ENCODE data around the gene CHAC1.
A peak's percentile ranks its signal among the peaks of the same experiment; 100 is the strongest.

CHAC1 gene

DNA sequence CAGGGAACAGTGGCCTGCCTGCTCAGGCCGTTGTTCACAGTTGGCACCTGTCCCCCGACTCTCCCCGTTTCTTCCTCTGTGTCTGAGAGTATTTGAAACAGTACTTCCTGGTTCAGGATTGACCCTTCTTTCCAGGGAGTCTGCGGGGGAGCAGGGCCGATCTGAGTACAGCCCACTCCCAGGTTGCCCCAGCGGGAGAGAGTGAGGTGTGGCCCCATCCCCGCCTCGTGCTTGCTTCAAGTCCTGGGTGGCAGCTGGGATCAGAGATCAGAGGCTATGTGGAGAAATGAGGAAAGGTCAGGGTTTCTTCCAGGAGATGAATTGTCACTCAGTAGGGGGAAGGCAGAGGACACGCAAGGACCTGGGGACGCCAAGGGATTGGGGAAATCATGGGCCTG lies 30.7 kb upstream of the CHAC1 start:
- no peak for DNase-seq (ENCODE audit: insufficient read length, low spot score)
- FAIRE-seq = no peak

DNA sequence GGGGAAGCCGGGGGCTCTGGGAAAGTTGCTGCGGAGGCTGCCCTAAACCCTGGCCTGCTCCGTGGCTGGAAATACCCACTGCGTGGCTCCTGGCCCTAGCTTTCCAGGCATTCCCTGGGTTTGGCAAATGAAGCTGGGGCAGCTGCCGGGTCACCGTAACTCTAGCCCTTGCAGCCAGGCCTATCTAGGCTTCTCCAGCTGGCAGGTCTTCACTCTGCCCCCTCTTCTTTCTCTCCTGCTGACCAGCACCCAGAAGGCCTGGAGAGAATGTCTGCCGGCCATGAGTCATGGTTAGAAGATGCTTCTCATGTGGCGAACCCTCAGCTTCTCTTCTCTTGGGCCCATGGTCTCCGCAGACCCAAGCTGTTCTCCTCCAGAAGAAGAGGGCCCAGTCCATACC lies 29.7 kb upstream of the CHAC1 start:
- DNase-seq (ENCODE audit: insufficient read length, low spot score) (no peak), FAIRE-seq (no peak)

DNA sequence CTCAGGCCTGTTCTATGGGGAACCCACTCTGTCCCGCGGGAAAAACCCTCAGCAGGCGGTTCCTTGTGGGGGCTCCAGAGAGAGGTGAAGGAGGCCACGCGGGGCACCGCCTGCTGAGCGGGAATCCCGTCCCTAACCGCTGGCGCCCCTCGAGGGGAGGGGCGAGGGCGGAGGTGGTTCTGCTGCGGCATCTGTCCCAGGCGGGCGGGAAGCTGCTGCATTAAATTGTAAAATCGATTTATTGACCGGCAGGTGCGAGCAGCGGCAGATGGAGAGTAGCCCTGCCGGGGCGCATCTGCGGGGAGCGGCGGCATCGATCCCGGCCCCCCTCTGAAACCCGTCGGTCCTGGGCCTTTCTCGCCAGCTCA lies 27.8 kb upstream of the CHAC1 start:
- DNase-seq (ENCODE audit: insufficient read length, low spot score) (no peak), FAIRE-seq (no peak)

DNA sequence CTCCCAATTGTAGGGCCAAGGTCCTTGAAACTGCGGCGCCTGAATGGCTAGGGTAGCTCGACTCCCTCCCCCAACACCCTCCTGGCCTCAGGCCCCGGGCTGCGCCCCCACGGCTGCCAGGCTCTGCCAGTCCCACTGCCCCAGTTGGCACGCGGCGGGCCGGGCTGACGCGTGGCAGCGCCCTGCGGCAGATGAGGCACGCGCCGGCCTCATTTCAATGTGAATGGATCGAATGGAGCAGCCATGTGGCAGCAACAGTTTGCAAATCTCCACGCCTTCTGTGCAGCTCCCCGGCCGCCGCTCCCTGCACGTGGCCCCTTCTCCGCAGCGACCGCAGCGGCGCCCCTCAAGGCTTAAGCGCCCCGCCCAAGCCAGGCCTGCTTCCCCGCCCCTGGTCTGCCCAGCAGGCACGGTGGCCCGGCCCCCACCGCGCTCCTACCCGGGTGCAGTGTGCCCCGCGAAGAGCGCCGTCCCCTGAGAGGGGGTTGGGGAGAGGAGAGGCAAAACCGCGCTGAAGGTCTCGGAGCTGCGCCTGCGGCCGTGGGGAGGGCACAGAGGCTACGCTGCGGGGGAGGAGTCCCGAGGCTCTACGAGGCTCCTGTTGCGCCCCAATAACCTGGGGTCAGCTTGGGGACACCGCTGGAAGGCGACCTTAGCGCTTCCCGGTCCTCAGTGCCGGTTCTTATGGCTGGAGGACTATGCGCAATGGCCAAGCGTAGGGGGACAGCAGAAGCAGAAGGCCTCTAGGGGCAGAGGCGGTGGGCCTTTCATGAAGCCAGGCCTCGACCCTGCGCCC lies 27.2 kb upstream of the CHAC1 start:
- FAIRE-seq (no peak), DNase-seq (ENCODE audit: insufficient read length, low spot score) (no peak)

DNA sequence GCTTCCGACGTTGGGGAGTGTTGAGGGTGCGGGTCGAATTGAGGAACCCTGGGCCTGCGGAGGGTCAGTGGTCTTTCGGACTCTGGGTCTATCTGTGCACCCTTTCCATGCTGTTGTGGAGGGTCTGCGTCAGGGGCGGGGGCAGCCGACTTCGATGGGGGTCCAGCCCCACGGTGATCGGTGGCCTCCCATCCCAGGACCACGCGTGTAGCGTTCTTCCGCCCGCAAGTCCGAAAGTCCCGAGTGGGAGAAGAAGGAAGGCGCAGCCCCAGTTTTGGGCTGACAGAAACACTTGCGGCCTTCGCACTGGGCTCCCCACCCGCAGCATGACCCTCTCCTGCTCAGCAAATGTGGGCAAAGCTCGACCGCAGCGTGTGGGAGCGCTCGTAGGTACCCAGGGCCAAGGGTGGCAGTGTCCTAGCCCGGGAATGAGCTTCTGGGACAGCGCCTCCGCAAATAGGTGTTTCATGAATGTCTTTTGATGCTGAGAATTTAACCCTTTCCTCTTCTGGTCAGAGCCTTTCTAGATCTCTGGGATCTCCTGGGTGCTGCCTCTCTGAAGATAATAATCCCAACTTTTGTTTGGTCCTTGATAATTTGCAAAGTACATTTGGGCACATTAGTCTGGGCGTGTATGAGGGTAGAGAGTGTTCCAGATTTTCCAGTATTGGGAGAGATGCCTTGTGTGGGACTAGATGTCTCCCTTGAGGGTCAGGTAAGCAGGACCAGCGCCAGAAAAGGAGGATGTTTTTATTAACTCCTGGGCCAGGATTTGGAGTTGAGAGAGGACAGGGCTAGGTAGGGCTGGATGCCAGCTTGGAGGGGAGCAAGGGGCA lies 26.4 kb upstream of the CHAC1 start:
- DNase-seq (ENCODE audit: insufficient read length, low spot score) = no peak
- FAIRE-seq = no peak

DNA sequence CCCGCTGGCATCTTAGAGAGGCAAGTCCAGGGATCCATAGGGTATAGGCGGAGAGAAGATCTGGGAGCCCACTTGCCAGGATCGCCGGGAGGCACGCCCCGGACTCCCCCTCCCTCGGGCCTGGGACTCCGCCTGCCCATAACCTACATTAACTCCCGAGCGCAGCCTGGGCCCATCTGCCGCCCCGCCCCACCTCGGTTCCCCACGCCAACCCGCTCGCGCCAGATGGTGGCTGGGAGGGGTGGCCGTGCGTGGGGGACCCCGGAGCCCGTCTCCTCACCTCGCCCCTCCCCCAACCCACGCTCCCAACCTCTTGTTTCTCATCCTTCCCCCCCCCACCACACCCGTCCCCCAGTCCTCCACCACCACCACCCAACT lies 25.8 kb upstream of the CHAC1 start:
- no peak for FAIRE-seq
- DNase-seq (ENCODE audit: insufficient read length, low spot score) = no peak

DNA sequence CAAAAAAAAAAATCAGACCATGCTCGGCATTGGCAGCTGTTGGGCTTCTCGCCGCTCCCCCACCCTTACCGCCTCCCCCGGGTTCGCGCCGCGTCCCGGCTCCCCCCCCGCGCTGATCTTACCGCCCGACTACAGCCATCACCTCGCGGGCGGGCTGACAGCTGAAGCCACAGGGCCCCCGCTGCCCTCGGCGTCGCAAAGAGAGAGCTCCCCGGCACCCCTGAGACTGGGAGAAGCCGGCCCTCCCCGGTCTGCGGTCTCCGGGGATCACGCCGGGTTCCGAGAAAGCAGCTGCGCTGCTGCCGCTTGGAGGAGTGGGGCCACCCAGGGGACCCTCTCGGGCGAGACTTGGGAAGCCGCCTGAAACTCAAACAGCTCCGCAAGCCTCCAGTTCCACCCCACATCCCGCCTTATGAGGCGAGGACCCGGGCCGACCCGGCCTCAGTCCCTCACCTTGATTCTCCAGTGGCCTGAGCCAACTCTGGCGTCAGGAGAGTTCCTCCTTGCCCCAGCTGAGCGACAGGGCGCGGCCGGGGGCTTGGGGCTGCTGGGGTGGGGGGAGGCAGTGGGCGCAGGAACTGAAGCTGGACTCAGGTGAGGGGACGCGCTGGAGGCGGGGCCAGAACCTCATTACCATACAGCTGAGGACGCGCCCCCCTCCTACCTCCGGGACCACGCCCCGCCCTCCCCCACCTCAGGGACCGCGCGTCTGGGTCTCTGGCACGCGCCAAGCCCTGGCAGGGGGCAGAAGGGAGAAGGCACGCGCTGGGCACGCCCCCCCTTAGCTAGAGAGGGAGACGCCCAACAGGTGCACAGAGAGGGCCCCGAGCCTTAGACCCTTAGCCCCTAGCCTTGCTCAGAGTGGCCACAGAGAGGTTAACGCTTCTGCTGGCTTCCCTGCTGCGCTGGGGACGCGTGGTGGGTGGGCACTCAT lies 25.1 kb upstream of the CHAC1 start:
- FAIRE-seq (no peak), DNase-seq (ENCODE audit: insufficient read length, low spot score) (no peak)

DNA sequence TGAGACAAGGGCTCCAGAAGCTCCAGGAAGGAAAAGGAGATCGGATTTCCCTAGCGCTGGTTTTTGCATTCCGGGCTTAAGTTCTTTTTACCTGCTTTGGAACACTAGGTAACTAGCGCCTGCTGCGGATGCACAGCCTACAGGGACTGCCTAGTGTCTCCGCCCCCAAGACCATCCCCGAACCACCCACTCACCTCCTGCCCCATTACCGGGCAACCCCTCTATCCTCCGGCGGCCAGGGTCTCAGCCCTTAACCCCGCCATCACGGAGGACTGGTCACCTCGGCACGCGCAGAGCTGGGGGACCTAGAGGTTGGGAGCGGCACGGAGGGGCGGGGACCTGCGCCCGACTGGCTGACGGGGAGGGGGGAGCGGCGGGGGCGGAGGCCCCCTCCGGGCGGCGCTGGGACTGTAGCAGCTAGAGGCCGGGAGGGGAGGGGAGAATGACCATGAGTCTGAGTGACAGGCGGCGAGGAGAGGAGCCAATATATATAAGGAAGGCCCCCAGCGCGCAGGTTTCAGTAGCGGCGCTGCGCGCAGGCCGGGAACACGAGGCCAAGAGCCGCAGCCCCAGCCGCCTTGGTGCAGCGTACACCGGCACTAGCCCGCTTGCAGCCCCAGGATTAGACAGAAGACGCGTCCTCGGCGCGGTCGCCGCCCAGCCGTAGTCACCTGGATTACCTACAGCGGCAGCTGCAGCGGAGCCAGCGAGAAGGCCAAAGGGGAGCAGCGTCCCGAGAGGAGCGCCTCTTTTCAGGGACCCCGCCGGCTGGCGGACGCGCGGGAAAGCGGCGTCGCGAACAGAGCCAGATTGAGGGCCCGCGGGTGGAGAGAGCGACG lies 24.2 kb upstream of the CHAC1 start, which contains the start of gene DLL4:
DLL4 (plus strand) TSS at position 520 of the 839 bp plus-strand sequence. CDS start 329 bp downstream, outside the sequence.
- FAIRE-seq (no peak), DNase-seq (ENCODE audit: insufficient read length, low spot score) (peak; percentile 77)

DNA sequence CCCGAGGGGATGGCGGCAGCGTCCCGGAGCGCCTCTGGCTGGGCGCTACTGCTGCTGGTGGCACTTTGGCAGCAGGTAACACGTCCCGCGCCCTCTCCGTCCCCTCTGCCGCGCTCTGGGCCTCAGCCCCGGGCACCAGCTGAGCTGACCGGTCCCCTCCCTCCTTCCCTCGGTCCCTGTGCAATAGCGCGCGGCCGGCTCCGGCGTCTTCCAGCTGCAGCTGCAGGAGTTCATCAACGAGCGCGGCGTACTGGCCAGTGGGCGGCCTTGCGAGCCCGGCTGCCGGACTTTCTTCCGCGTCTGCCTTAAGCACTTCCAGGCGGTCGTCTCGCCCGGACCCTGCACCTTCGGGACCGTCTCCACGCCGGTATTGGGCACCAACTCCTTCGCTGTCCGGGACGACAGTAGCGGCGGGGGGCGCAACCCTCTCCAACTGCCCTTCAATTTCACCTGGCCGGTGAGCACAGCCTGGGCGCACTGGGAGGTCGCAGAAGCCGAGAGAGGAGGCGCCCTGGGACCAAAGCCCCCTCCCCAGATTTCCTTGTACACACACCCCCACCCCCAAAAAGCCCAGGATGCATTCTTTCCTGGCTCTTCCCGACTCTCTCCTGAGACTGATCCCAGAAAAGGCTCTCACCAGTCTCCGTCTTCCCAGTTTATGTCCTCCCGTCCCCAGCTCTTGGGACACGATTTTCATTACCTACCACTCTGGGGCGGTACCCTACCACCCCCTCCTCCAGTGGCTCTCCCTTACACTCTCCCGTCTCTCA lies 23.4 kb upstream of the CHAC1 start:
- FAIRE-seq (no peak), DNase-seq (ENCODE audit: insufficient read length, low spot score) (no peak)

DNA sequence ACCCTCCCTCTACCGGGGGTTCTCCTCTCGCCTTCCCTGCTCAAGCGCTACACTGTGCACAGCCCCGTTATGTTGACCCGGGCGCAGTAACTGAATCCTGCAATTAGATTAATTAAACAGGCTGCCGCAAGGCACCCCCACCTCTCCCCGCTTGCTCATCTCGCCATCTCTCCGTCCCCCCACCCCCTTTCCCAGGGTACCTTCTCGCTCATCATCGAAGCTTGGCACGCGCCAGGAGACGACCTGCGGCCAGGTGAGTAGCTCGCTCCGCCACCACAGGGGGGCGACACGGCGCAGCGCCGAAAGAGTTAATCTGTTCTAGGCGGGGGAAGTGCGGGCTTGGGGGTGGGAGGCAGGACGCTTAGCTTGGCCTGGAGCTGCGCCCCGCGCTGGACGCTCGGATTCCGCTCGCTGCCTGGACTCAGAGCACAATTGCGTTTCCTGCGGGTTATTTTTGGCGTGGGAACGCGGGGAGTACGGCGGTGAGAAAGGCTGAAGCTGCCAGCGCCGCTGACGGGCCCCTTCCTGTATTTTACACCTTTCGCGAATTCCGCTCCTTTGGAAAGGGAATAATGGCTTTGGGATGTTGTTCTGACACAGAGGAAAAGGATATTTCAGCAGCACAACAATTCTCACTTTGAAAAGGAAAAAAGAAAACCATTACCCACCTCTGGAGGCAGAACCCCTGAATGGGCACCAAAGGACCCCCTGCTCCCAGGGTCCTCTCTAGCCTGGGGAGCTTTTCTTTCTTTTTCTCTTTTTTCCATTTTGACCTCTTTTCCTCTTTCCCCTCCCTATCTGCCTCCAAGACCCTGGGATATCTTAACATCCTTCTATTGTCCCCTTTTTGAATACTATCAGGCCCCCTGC lies 22.6 kb upstream of the CHAC1 start:
- FAIRE-seq = no peak
- no peak for DNase-seq (ENCODE audit: insufficient read length, low spot score)

DNA sequence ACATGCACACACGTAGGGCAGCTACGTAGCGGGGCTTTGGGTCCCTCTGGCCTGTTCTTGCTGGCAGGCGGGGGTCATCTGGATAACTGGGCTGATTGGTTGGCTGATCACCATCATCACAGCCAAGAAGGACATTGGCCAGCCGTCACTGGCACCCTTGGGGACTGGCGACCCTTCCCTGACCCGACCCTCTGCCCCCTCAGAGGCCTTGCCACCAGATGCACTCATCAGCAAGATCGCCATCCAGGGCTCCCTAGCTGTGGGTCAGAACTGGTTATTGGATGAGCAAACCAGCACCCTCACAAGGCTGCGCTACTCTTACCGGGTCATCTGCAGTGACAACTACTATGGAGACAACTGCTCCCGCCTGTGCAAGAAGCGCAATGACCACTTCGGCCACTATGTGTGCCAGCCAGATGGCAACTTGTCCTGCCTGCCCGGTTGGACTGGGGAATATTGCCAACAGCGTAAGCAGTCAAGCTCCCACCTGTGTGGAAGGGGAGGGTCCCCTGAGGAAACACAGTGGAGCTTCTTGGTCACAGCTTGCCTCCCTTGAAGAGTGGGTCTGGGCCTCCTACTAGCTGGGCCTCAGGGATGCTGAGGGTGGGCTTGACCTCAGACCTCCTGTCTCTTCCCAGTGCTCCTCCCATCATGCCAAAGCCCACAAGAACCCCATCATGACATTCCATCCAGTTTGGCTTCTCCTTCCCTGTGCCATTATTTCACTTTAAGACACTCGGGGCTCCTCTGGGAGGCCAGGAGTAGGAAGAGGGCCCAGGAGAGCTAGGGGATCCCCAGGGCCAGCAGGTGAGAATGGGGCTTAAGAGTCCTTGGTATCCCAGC lies 21.8 kb upstream of the CHAC1 start:
- FAIRE-seq = peak; percentile 55

DNA sequence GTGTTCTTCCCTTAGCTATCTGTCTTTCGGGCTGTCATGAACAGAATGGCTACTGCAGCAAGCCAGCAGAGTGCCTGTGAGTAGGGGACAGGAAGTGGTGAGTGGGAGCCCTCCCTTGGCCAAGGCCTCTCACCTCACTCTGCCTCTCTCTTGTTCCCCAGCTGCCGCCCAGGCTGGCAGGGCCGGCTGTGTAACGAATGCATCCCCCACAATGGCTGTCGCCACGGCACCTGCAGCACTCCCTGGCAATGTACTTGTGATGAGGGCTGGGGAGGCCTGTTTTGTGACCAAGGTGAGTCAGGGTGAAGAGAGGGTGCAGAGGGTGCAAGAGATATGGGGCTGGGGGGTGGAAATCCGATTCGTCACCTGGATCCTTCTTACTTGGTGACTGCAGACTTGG lies 21.1 kb upstream of the CHAC1 start:
- FAIRE-seq (no peak), DNase-seq (ENCODE audit: insufficient read length, low spot score) (no peak)

More for the DNA sequence above, 21.8 kb upstream of the CHAC1 start:
- no peak for DNase-seq (ENCODE audit: insufficient read length, low spot score)

DNA sequence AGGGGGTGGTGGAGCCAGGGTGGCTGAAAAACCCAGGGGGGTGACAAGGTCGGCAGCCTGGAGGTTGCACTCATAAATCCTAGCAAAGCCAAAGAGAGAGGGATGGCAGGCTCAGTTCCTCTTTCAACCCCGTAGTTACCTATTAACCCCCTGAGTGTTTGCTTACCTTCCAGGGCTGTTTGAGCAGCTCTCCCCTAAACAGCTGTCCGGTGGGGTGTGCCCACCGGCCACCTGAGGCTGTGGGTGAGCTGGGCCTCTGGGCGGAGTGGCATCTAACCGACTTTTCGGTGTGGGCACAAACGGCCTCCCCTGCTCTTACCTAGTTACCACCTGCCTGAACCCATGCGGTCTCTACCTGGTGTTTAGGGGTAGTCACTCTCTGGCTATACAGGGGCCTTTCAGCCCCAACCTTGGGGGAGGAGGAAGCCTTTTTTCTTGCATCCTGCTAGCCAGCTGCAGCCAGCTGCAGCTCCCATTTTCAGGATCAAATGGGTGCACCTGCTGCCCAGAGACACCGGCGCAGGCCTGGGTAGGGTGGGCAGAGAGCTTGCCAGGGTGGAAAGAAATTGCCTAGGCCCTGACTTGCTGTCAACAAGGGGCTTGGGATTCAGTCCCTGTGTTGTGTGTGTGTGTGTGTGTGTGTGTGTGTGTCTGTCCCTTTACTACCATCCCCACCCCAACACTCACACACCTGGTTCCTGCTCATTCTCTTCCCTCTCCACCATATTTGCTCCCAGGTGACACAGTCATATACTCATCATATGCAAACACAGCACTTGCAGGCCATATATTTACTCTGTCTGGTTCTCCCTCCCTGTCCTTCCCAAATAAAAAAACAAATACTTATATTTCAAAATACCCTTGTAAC lies 20.4 kb upstream of the CHAC1 start:
- DNase-seq (ENCODE audit: insufficient read length, low spot score) (no peak), FAIRE-seq (no peak)

DNA sequence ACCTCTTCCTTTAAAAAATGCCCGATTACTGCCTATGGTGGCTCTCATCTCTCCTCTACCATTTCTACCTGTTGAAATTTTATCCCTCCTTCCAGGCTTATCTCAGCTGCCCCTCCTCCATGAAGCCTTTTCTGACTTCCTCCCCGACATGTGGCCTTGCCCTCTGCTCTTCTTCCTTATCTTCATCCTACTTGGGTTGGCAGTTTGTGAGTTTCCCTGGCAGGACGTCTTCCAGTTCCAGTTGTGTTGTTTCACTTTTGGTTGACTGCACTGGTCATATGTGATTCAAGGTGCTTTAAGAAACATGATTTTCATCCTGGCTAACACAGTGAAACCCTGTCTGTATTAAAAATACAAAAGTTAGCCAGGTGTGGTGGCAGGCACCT lies 19.8 kb upstream of the CHAC1 start:
- DNase-seq (ENCODE audit: insufficient read length, low spot score) (no peak), FAIRE-seq (no peak)

DNA sequence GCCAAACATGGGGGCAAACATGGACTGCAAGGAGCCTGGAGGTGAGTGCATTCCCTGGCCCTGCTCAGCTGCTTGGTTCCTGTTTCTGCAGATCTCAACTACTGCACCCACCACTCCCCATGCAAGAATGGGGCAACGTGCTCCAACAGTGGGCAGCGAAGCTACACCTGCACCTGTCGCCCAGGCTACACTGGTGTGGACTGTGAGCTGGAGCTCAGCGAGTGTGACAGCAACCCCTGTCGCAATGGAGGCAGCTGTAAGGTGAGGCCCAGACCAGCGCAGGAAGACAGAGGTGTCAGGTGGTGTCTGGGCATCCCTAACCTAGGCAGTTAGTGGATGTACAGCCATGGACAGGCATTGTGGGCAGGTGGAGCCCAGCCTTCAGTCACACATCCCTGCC lies 18.8 kb upstream of the CHAC1 start:
- FAIRE-seq (peak; percentile 4), DNase-seq (ENCODE audit: insufficient read length, low spot score) (no peak)

DNA sequence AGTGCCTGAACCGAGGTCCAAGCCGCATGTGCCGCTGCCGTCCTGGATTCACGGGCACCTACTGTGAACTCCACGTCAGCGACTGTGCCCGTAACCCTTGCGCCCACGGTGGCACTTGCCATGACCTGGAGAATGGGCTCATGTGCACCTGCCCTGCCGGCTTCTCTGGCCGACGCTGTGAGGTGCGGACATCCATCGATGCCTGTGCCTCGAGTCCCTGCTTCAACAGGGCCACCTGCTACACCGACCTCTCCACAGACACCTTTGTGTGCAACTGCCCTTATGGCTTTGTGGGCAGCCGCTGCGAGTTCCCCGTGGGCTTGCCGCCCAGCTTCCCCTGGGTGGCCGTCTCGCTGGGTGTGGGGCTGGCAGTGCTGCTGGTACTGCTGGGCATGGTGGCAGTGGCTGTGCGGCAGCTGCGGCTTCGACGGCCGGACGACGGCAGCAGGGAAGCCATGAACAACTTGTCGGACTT lies 17.0 kb upstream of the CHAC1 start:
- no peak for DNase-seq (ENCODE audit: insufficient read length, low spot score)

More for the DNA sequence above, 17.0 kb upstream of the CHAC1 start:
- FAIRE-seq = no peak

Measured in HTR-8/SVneo (cell line).